ENCODE data around the gene ATP6V1E1.

DNA sequence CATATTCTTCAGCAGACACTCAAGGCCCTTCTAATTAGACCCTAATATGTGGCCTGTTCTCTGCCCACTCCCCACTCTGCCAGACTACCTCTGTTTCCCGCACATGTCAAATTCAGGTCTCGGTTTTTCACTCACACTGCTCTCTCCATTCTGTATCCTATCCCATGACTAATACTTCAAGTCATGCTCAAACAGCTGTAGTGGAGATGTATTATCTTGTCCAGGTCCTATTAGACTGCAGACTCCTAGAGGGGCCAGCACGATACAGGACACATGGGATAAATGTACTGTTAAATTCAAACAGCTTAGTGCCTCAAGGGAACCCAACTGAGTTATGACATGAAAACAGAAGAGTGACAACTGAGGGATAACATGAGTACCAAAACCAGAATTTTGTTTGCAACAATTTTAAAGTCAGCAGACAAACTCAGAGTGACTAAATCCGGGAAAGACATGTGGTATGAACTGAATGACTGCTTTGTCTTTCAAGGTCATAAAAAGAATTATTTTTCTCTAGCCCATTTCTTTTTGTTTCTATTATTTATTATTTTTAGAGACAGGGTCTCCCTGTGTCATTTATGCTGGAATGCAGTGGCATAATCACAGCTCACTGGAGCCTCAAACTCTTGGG is 20.5 kb downstream of the ATP6V1E1 start:
- TF ChIP-seq ESRRG (CRISPR knock-in tag; IDR thresholded peaks at IDR 0.05) (no peak), TCF4 (CRISPR knock-in tag; IDR thresholded peaks at IDR 0.05; ENCODE audit: borderline replicate concordance) (no peak)

Data from SK-N-SH treated with all-trans-retinoic acid at 6 μM for 48 hours (cell line).